ENCODE results near the gene HOXB6.

The HOXB6 gene

DNA sequence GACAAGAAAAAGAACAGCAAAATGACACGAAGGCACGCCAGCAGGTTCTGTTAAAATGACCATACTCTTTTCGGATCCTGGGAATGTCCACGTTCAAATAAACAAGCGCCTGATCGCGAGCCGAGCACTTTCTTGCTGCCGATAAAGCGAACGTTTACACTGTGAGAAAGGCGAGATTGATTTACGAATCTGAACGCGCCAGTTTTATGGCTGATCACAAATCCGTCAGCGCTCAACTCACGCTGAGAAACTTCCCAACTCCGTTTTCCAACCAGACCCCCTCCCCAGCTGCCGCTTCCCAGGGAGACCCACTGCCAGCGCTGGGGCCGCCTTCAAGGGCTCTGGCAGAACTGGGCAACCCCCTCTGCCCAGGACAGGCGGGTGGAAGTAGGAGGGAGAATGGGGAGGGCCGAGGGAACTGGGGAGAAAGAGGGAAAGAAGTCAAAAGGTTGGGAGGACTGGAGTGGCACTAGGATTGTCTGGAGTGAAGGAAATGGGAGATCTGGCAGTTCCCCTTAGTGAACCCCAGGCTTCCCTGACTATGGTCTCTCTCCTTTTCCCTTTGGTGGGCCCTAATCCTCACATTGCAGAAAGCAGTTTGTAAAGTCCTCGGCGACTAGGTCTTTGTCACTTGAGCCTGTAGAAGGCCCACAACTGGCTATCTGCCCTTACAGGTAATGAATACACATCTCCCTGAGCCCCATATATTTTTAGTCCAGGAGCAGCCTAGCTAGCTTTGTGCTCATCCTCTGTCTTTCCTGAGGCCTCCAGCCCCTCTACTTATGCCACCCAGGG is 33.6 kb downstream of the HOXB6 start (continued):
- TF ChIP-seq ZNF292 (tag by site-specific recombination; IDR thresholded peaks at IDR 0.05; ENCODE audit: borderline replicate concordance, low read depth) (no peak), PRDM1 (tag by site-specific recombination; IDR thresholded peaks at IDR 0.05) (peak; percentile 97), ZNF501 (tag by site-specific recombination; IDR thresholded peaks at IDR 0.05) (0 out of 2 replicates have a peak, but pooled peaks have one; percentile 55), ZNF23 (tag by site-specific recombination; IDR thresholded peaks at IDR 0.05; ENCODE audit: borderline replicate concordance) (no peak), ZNF394 (tag by site-specific recombination; IDR thresholded peaks at IDR 0.05; ENCODE audit: borderline replicate concordance) (no peak; the same call in 1 of the 2 replicates), ZNF596 (tag by site-specific recombination; IDR thresholded peaks at IDR 0.05) (peak; percentile 82), ZBTB49 (tag by site-specific recombination; IDR thresholded peaks at IDR 0.05; ENCODE audit: low read depth) (no peak), ZNF785 (tag by site-specific recombination; IDR thresholded peaks at IDR 0.05) (no peak), ZNF488 (tag by site-specific recombination; IDR thresholded peaks at IDR 0.05) (peak; percentile 74), ZNF148 (tag by site-specific recombination; IDR thresholded peaks at IDR 0.05; ENCODE audit: borderline replicate concordance) (no peak), ZNF626 (tag by site-specific recombination; IDR thresholded peaks at IDR 0.05) (no peak), PRDM10 (tag by site-specific recombination; IDR thresholded peaks at IDR 0.05) (peak; percentile 91), ZNF391 (tag by site-specific recombination; IDR thresholded peaks at IDR 0.05; ENCODE audit: borderline replicate concordance, low read depth) (no peak; the same call in 1 of the 2 replicates), ZNF548 (tag by site-specific recombination; IDR thresholded peaks at IDR 0.05) (no peak), GLIS1 (tag by site-specific recombination; IDR thresholded peaks at IDR 0.05) (peak; percentile 84), ZNF133 (tag by site-specific recombination; IDR thresholded peaks at IDR 0.05) (no peak), ZNF561 (tag by site-specific recombination; IDR thresholded peaks at IDR 0.05; ENCODE audit: borderline replicate concordance) (peak; percentile 51; the same call in 1 of the 2 replicates), ZNF140 (tag by site-specific recombination; IDR thresholded peaks at IDR 0.05) (no peak), ZNF175 (tag by site-specific recombination; IDR thresholded peaks at IDR 0.05) (no peak), MZF1 (tag by site-specific recombination; IDR thresholded peaks at IDR 0.05; ENCODE audit: borderline replicate concordance) (0 out of 2 replicates have a peak, but pooled peaks have one; percentile 4)
- TF ChIP-seq, protein P1, sequence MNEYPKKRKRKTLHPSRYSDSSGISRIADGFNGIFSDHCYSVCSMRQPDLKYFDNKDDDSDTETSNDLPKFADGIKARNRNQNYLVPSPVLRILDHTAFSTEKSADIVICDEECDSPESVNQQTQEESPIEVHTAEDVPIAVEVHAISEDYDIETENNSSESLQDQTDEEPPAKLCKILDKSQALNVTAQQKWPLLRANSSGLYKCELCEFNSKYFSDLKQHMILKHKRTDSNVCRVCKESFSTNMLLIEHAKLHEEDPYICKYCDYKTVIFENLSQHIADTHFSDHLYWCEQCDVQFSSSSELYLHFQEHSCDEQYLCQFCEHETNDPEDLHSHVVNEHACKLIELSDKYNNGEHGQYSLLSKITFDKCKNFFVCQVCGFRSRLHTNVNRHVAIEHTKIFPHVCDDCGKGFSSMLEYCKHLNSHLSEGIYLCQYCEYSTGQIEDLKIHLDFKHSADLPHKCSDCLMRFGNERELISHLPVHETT (tag by site-specific recombination; IDR thresholded peaks at IDR 0.05), result peak; percentile 59; the same call in 1 of the 2 replicates
- TF ChIP-seq, protein P2, sequence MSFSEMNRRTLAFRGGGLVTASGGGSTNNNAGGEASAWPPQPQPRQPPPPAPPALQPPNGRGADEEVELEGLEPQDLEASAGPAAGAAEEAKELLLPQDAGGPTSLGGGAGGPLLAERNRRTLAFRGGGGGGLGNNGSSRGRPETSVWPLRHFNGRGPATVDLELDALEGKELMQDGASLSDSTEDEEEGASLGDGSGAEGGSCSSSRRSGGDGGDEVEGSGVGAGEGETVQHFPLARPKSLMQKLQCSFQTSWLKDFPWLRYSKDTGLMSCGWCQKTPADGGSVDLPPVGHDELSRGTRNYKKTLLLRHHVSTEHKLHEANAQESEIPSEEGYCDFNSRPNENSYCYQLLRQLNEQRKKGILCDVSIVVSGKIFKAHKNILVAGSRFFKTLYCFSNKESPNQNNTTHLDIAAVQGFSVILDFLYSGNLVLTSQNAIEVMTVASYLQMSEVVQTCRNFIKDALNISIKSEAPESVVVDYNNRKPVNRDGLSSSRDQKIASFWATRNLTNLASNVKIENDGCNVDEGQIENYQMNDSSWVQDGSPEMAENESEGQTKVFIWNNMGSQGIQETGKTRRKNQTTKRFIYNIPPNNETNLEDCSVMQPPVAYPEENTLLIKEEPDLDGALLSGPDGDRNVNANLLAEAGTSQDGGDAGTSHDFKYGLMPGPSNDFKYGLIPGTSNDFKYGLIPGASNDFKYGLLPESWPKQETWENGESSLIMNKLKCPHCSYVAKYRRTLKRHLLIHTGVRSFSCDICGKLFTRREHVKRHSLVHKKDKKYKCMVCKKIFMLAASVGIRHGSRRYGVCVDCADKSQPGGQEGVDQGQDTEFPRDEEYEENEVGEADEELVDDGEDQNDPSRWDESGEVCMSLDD (tag by site-specific recombination; IDR thresholded peaks at IDR 0.05), result no peak
- TF ChIP-seq, protein P3, sequence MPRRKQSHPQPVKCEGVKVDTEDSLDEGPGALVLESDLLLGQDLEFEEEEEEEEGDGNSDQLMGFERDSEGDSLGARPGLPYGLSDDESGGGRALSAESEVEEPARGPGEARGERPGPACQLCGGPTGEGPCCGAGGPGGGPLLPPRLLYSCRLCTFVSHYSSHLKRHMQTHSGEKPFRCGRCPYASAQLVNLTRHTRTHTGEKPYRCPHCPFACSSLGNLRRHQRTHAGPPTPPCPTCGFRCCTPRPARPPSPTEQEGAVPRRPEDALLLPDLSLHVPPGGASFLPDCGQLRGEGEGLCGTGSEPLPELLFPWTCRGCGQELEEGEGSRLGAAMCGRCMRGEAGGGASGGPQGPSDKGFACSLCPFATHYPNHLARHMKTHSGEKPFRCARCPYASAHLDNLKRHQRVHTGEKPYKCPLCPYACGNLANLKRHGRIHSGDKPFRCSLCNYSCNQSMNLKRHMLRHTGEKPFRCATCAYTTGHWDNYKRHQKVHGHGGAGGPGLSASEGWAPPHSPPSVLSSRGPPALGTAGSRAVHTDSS (tag by site-specific recombination; IDR thresholded peaks at IDR 0.05), result no peak
